ENCODE results near the gene GPRC5A.

DNA sequence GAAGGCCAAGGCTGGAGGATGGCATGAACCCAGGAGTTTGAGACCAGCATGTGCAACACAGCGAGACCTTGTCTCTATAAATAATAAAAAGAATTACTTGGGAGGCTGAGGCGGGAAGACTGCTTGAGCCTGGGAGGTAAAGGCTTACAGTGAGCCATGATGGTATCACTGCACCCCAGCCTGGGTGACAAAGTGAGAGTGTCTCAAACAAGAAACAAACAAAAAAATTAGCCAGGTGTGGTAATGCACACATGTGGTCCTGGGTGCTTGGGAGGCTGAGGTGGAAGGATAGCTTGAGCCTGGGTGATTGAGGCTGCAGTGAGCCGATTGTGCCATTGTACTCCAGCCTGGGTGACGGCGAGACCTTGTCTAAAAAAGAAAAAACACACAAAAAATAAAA, 1.7 kb upstream of the GPRC5A start:
- TF ChIP-seq, protein P1, sequence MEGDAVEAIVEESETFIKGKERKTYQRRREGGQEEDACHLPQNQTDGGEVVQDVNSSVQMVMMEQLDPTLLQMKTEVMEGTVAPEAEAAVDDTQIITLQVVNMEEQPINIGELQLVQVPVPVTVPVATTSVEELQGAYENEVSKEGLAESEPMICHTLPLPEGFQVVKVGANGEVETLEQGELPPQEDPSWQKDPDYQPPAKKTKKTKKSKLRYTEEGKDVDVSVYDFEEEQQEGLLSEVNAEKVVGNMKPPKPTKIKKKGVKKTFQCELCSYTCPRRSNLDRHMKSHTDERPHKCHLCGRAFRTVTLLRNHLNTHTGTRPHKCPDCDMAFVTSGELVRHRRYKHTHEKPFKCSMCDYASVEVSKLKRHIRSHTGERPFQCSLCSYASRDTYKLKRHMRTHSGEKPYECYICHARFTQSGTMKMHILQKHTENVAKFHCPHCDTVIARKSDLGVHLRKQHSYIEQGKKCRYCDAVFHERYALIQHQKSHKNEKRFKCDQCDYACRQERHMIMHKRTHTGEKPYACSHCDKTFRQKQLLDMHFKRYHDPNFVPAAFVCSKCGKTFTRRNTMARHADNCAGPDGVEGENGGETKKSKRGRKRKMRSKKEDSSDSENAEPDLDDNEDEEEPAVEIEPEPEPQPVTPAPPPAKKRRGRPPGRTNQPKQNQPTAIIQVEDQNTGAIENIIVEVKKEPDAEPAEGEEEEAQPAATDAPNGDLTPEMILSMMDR (IDR thresholded peaks at IDR 0.05; ENCODE audit: low read depth, low read length) = no peak
- no peak for TF ChIP-seq EZH2phosphoT487 (IDR thresholded peaks at IDR 0.05; ENCODE audit: low read depth)
